ENCODE measurements around the gene ERBB2. TPM values are rescaled to one million over a fixed set of nuclear protein-coding genes. Genes with fewer than 3 reads are reported as not detected.
A peak's percentile ranks its signal among the peaks of the same experiment; 100 is the strongest.

The ERBB2 gene
- total and polyA plus RNA-seq, 4 donors = 32.2 to 130 (median 79.5) TPM

DNA sequence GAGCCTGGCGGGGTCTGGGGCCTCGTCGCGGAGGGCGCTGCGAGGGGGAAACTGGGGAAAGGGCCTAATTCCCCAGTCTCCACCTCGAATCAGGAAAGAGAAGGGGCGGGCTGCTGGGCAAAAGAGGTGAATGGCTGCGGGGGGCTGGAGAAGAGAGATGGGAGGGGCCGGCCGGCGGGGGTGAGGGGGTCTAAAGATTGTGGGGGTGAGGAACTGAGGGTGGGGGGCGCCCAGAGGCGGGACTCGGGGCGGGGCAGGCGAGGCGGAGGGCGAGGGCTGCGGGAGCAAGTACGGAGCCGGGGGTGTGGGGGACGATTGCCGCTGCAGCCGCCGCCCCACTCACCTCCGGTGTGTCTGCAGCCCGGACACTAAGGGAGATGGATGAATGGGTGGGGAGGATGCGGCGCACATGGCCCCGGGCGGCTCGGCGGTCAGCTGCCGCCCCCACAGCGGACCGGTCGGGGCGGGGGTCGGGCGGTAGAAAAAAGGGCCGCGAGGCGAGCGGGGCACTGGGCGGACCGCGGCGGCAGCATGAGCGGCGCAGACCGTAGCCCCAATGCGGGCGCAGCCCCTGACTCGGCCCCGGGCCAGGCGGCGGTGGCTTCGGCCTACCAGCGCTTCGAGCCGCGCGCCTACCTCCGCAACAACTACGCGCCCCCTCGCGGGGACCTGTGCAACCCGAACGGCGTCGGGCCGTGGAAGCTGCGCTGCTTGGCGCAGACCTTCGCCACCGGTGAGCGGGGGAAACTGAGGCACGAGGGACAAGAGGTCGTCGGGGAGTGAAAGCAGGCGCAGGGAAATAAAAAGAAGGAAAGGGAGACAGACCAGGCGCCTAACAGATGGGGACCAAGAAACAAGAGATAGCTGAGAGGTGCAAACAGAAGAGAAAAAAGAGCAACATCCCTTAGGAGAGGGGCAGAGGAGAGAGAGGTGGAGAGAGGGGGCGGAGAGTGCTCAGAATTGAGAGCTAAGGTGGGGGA, 31.6 kb upstream of the ERBB2 start, which contains the start of gene PNMT:
Gene PNMT, plus strand, starts transcription at position 509 of the 980 bp plus-strand sequence. Its CDS starts 23 bp downstream, at position 532.
- TF ChIP-seq, protein P1, sequence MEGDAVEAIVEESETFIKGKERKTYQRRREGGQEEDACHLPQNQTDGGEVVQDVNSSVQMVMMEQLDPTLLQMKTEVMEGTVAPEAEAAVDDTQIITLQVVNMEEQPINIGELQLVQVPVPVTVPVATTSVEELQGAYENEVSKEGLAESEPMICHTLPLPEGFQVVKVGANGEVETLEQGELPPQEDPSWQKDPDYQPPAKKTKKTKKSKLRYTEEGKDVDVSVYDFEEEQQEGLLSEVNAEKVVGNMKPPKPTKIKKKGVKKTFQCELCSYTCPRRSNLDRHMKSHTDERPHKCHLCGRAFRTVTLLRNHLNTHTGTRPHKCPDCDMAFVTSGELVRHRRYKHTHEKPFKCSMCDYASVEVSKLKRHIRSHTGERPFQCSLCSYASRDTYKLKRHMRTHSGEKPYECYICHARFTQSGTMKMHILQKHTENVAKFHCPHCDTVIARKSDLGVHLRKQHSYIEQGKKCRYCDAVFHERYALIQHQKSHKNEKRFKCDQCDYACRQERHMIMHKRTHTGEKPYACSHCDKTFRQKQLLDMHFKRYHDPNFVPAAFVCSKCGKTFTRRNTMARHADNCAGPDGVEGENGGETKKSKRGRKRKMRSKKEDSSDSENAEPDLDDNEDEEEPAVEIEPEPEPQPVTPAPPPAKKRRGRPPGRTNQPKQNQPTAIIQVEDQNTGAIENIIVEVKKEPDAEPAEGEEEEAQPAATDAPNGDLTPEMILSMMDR (IDR thresholded peaks at IDR 0.05; ENCODE audit: control extremely low read depth, extremely low read depth) = peak; percentile 54
- DNase-seq (peak; percentile 68 to 81 (median 69)), ATAC-seq (ENCODE audit: insufficient read depth, low FRiP score) (peak; percentile 50)
- Histone ChIP-seq H3K27me3 (ENCODE audit: control insufficient read depth in 3 of 3, insufficient read depth in 3 of 3, low read length in 2 of 3) (peaks cover 0 to 10% (median 7%) of the 10 kb centered on the region in 3 donors), H3K4me1 (ENCODE audit: control insufficient read depth in 5 of 5, insufficient read depth in 5 of 5, low read length in 5 of 5) (peaks cover 0 to 25% (median 0%) of the 10 kb centered on the region in 5 donors), H3K4me3 (no peak within 1 kb of the TSS), H3K9me3 (ENCODE audit: control insufficient read depth in 4 of 4, insufficient read depth in 3 of 4, low read length in 3 of 4) (no peaks in the 10 kb centered on the region), H3K36me3 (ENCODE audit: control insufficient read depth in 4 of 4, insufficient read depth in 4 of 4, low read length in 4 of 4) (no peaks in the 10 kb centered on the region), H3K9ac (ENCODE audit: insufficient read depth in 1 of 2, low read length in 2 of 2) (no peak within 1 kb of the TSS), H3K27ac (ENCODE audit: low read depth in 1 of 2, low read length in 1 of 2) (peak within 1 kb of the TSS; percentile 58 to 91)
- WGBS, 2 donors = 2 to 3% methylated on average over 69 to 85 of the region's 85 CpGs

DNA sequence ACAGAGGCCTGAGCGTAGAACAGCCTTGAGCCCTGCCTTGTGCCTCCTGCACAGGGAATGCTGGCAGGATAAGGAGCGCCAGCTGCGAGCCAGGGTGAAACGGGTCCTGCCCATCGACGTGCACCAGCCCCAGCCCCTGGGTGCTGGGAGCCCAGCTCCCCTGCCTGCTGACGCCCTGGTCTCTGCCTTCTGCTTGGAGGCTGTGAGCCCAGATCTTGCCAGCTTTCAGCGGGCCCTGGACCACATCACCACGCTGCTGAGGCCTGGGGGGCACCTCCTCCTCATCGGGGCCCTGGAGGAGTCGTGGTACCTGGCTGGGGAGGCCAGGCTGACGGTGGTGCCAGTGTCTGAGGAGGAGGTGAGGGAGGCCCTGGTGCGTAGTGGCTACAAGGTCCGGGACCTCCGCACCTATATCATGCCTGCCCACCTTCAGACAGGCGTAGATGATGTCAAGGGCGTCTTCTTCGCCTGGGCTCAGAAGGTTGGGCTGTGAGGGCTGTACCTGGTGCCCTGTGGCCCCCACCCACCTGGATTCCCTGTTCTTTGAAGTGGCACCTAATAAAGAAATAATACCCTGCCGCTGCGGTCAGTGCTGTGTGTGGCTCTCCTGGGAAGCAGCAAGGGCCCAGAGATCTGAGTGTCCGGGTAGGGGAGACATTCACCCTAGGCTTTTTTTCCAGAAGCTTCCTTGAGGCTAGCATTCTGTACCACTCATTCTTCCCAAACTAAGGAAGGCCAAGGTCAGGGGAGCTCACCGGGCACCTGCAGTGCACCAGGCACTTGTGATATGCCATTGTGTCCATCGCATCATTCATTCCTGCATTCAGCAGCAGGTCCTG, 29.7 kb upstream of the ERBB2 start:
- DNase-seq = no peak
- Histone ChIP-seq H3K4me1 (ENCODE audit: control insufficient read depth in 5 of 5, insufficient read depth in 5 of 5, low read length in 5 of 5) (peaks cover 0 to 23% (median 9%) of the 10 kb centered on the region in 5 donors), H3K9ac (ENCODE audit: insufficient read depth in 1 of 2, low read length in 2 of 2) (no peak overlapping the region), H3K27ac (ENCODE audit: low read depth in 1 of 2, low read length in 1 of 2) (no peak overlapping the region), H3K9me3 (ENCODE audit: control insufficient read depth in 4 of 4, insufficient read depth in 3 of 4, low read length in 3 of 4) (no peaks in the 10 kb centered on the region), H3K27me3 (ENCODE audit: control insufficient read depth in 3 of 3, insufficient read depth in 3 of 3, low read length in 2 of 3) (peaks cover 0 to 10% (median 7%) of the 10 kb centered on the region in 3 donors), H3K4me3 (no peak overlapping the region), H3K36me3 (ENCODE audit: control insufficient read depth in 4 of 4, insufficient read depth in 4 of 4, low read length in 4 of 4) (no peaks in the 10 kb centered on the region)
- 92 to 95% methylated on average over 22 to 23 of the region's 23 CpGs for WGBS, 2 donors
- TF ChIP-seq, protein P1 (IDR thresholded peaks at IDR 0.05; ENCODE audit: control extremely low read depth, extremely low read depth) = no peak
- ATAC-seq (ENCODE audit: insufficient read depth, low FRiP score) = no peak

DNA sequence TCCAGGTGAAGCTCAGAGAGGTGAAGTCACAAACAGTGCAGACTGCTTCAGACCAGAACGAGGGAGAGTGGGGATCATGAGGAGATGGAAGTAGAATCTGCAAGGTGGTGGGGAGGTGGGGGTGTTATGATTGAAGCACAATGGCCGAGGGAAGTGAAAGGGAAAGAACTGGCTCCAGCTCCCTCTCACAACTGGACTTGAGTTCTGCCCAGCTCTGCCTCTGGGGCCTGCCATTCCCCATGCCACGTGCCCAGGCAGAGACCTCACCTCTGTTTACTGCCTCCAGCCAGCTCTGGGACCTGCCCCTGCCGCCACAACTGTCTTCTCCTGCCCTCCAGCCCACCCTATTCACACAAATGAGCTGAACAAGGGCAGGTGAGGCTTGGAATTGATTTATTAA, 29.1 kb upstream of the ERBB2 start:
- peaks cover 0 to 25% (median 9%) of the 10 kb centered on the region in 5 donors for H3K4me1 ChIP-seq (ENCODE audit: control insufficient read depth in 5 of 5, insufficient read depth in 5 of 5, low read length in 5 of 5)
- H3K27ac ChIP-seq (ENCODE audit: low read depth in 1 of 2, low read length in 1 of 2) = peak overlapping the region in 1 of 2 donors; percentile 64
- WGBS, 2 donors = 62 to 63% methylated on average over 4 of the region's 4 CpGs
- TF ChIP-seq, protein P1 (IDR thresholded peaks at IDR 0.05; ENCODE audit: control extremely low read depth, extremely low read depth) = no peak
- no peaks in the 10 kb centered on the region for H3K36me3 ChIP-seq (ENCODE audit: control insufficient read depth in 4 of 4, insufficient read depth in 4 of 4, low read length in 4 of 4)
- no peaks in the 10 kb centered on the region for H3K9me3 ChIP-seq (ENCODE audit: control insufficient read depth in 4 of 4, insufficient read depth in 3 of 4, low read length in 3 of 4)
- H3K27me3 ChIP-seq (ENCODE audit: control insufficient read depth in 3 of 3, insufficient read depth in 3 of 3, low read length in 2 of 3) = peaks cover 0 to 10% (median 7%) of the 10 kb centered on the region in 3 donors
- DNase-seq (no peak), ATAC-seq (ENCODE audit: insufficient read depth, low FRiP score) (no peak)
- H3K4me3 ChIP-seq = no peak overlapping the region
- H3K9ac ChIP-seq (ENCODE audit: insufficient read depth in 1 of 2, low read length in 2 of 2) = no peak overlapping the region

Measured in lung (tissue), 12 donors.